CD4-positive, alpha-beta T cell treated with Interleukin-15 for 1 hour (primary cell): ENCODE measurements around the gene S100A11.

Experiments used
- DNase-seq: peaks from one replicate; pipeline ENCODE4 v3.0.0-alpha.2; 2020

S100A11 gene

GRCh38 chr1:152038871-152039270 is 2.1 kb upstream of the S100A11 start:
- no peak for DNase-seq

- DNase-seq, result no peak
These were observed 1.1 kb downstream of the S100A11 start for GRCh38 chr1:152035539-152036266.

- DNase-seq, result peak; percentile 72
These were observed 1.9 kb downstream of the S100A11 start for GRCh38 chr1:152034654-152035538.

GRCh38 chr1:152034324-152034653 is 2.5 kb downstream of the S100A11 start:
- DNase-seq, result no peak

DNA sequence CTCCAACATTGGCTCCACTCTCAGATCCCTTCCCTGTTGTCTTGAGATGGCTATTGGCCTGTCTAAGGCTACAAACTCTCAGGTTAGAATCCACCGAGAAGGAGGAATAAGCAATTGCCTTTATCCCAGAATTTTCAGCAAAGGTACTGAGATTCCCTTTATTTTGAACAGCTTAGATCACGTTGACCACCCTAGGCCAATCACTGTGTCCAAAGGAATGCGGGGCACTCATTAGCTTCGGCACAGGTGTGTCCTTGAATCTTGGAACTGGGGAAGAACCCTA is 6.9 kb downstream of the S100A11 start:
- DNase-seq, result no peak

DNA sequence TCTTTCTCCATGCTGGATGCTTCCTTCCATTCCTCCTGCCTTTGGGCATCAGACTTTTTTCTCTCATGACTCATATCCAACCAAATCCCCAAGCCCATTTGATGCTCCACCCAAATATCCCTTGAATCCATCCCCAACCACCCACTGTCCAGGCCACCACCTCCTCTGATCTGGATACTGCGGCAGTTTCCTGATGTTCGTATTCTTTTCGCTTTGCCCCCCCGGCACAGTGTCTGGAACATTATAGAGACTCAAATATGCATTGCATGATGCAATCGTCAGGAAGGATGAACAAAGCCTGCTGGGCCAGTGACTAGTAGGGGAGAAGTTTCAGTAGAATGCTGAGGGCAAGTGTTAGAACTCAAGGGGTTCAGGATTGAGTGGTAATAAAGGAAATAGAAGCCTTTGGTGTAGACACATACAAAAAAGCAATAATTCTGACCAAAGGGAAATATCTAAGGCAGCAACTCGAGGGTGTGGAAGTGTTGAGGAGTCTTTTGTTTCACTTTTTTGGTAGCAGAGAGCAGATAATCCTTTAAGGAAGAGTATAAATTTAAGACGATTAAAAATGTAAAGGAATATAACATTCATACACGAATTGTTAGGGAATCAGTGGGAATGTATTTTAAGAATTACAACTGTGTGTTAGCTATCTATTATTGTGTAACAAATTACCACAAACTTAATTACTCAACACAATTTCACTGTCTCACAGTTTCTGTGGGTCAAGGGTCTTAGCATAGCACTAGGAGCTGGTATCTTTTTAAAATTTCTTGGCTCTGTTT is 7.5 kb downstream of the S100A11 start:
- no peak for DNase-seq

GRCh38 chr1:152026895-152027294 is 9.9 kb downstream of the S100A11 start:
- no peak for DNase-seq

DNA sequence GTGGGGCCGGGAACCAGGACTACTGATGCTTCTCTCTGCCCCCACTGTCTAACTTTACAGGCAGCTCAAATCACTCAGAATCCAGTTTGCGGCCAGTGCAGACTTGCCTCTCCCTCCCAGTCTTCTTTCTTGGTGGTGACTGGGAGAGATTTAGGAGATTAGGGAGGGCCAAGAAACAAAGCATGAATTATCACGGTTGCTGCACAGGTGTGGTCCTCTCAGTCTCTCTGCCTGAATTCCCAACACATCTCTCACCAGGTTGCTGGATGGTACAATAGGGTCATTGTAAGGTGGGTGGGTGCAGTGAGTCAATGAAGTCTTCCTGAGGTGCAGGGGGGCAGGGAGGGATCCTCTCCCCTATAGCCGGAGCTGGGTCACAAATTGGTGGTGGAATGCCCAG is 12.6 kb downstream of the S100A11 start:
- no peak for DNase-seq

DNA sequence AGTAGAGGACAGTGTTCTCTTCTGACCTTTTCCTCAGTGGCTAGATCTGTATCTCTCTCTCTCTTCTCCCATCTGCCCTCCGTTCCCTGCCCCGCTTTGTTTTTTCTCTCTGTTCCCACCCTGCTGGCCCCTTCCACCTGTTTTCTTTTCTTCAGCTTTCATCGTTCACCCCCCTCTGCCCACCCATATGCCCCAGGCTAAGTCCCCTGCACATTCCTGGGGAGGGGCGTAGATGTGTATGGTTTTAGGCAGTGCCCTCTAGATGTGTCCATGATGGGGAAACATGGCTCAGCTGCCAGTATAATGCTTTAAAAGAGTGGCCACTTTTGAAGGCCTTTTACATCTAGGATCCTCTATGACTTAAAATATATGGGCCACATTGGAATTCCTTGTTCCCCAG is 13.6 kb downstream of the S100A11 start:
- no peak for DNase-seq

DNA sequence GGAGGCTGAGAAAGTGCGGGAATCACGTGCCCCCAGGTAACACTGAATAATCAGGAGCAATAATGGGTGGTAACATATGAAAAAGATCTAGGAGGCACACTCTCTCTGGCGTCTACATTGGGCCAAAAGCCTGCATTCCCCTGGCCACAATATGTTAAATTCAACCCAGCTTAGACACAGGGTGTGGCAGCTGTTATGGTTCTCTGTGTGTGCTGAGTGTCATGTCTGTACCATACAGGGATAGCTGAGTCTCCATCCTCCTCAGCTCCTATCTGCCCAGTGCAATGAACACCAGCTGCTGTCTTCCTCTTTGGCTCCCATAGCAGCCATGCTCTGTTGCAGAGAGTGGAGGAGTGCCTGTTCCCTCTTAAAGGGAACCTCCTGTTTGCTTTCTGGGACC is 14.3 kb downstream of the S100A11 start:
- no peak for DNase-seq

DNA sequence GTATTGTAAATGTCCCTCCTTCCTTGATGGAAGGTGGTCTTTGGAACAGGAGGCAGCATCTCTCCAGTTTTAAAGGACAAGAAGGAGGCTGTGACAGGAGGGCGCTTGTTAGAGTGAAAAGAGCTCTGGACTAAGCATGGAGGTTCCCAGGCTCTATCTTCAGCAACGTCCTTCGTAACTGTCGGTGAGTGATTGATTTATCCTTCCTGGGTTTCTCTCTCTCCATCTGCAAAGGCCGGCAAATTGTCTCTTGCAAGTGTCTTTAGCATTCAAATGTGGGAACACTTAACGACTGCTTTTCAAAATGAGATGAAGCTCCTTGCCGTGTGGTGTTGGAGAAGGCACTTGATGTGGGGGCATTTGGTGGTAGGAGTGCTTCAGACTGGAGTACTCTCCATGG is 15.2 kb downstream of the S100A11 start:
- DNase-seq, result no peak

DNA sequence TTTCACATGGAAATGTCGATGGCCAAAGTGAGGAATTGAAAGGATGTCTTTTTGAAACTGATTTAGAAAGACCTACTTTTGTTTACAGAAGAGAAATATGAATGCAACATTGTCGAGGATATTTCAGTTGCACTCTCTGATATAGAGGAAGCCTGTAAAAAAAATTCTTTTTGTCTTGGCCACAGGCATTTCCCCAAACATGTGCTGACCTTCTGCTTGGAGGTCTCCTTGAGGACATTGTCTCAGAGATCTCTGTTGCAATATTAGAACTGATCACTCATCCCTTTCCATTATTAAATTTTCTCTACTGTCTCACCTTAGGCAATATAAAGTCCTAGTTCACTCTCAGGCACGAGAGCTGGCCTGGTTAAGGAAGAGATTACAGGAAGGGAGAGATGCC is 16.0 kb downstream of the S100A11 start:
- no peak for DNase-seq

GRCh38 chr1:152018537-152018936 is 18.3 kb downstream of the S100A11 start:
- no peak for DNase-seq

DNA sequence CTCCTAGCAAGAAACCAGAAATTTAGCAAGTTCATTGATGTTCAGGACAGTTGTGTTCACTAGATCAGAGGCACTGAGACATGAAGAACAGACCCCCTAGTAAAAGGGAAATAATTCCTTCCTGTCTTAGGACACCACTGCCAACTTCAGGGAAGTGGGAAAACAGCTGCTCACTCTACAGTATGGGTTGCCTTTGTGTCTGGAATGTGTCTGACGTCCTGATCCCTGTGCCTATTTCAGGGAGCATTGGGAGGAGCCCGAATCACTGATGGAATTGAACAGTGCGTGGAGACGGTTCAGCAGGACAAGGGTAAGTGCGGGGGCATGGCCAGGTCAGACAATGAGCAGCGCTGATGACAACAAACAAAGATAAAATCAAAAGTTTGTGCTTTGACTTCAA is 21.0 kb downstream of the S100A11 start:
- no peak for DNase-seq

DNA sequence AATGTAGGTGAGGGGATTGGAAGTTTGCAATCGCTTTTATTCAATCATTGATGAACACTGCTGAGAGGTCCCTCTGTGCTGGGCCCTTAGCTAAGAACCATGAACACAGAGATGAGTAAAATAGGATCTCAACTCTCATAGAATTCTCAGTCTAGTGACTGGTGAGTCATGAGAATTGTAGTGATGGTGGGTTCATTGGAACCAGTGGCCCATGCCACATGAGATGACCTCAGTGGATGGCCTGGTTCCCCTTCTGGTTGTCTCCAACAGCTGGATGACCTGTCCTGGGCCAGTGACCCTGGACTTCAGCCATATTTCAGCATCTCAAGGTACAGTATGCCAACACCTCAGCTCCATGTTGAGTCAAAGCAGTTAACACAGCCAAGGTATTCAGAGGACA is 21.9 kb downstream of the S100A11 start:
- no peak for DNase-seq

DNA sequence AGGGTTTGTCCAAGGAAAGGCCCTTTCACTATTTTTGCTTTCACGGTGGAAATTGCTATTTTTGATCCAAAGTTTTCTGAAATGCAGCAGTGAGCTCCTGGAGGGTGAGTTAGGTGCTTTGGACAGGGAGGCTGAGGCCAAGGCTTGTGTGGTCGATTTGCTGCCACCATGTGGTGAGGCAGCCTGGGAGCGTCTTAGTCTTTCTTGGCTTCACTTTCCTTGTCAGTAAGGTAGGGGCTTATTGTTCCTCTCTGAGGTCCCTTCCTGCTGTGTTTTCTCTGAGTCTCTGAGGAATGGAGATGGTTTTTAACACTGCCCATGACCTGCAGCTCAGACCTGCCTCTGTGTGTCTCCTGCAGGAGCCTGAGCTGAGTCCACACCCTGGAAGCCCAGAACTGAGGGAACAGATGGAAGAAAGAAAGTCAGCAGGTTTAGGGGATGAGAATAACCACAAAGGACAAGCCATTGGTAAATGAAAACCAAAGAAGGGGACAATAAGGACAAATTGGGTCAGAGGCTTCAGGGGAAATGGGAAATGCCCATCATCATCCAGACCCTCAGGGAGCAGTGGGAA is 23.1 kb downstream of the S100A11 start:
- peak; percentile 47 for DNase-seq

DNA sequence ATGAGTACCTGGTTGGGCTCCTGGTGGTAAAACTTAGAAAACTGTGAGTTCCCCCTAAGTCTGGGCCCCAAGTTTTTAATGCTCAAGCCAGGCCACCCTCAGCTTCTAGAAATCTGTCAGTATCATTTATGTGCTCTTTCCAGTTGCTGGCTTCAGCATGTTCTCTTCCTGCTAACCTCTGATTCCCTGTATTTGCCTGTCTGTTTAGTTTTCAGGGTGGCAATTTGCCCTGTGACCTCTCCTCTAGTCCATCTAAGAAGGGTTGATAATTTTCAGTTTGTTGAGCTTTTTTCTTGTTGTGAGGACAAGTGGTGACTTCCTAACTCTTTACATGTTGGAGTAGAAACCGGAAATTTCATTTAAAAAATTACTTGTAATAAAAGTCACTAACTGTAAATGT is 27.1 kb downstream of the S100A11 start:
- no peak for DNase-seq

DNA sequence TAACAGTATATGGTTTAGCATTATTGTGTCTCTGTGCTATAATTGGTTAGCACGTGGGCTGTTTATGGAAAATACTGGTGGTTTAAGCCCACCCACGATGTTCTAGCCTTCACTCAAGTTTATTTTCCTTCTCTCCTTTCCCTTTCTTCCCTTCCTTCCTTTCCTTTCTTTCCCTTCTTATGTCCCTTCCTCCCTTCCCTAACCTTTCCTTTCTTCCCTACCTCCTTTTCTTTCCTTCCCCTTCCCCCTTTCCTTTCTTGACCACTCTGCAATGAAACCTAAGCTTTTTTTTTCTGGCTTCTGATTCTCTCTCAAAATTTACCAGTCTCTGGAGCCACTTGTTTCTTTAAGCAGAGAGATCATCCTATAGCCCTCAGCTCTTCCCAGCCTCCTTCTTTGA is 29.8 kb downstream of the S100A11 start:
- no peak for DNase-seq

DNA sequence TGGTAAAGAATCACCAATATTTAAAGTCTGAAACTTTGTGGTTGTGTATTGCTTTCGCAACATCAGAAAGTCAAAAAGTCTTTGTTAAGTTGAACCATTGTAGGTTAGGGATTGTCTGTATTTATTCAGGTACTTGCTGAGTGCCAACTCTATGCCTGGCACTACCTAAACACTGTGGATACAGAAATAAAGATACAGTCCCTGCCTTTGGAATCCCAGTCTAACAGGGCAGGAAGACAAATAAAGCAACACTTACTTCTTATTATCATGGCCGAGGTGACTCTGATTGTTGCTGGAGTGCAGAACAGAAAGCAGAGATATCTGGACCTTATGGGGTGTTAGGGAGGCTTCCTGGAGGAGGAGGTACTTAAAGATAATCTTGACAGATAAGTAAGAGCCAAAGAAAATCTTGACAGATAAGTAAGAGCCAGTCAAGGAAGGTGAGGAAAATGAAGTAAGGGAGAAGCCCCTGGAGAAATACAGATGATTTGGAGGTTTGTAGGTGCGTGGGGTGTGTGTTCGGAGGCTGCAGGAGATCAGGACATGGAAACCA is 31.4 kb downstream of the S100A11 start:
- DNase-seq, result no peak

DNA sequence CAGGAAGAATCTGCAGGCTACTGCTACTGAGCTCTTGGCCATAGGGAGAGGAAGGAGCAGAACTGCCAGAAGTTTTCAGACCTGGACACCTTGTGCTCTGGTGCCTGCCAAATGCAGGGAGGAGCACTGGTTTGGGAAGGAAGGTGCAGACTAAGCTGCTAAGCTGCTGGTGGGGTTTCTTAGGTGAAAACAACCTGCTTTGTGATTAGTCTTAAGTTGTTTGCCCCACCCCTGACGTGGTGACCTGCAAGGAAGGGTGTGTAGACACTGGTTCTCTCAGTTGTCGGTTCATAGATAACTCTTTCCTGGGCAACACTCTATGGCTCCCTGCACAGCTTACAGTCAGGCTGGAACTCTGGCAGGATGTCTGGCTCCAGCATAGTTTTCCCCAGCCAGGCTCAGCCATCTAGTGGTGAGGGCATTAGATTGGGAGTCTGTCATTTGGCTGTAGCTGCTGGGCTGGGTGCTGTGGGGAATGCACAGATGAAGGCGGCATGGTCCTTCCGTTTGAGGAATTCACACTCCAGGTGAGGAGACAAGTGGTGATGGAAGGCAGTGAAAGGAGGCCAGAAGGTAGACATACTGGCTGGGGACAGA is 32.9 kb downstream of the S100A11 start:
- DNase-seq, result no peak

- no peak for DNase-seq
These were observed 33.8 kb downstream of the S100A11 start for GRCh38 chr1:152002960-152003359.

GRCh38 chr1:152001631-152002584 is 34.9 kb downstream of the S100A11 start:
- peak; percentile 64 for DNase-seq
